ENCODE measurements around the gene GALC. TPM values are rescaled to one million over a fixed set of nuclear protein-coding genes. Genes with fewer than 3 reads are reported as not detected.

The GALC gene
- total RNA-seq, 4 donors from 2014 or later, result 11.8 to 40.2 (median 20.2) TPM

DNA sequence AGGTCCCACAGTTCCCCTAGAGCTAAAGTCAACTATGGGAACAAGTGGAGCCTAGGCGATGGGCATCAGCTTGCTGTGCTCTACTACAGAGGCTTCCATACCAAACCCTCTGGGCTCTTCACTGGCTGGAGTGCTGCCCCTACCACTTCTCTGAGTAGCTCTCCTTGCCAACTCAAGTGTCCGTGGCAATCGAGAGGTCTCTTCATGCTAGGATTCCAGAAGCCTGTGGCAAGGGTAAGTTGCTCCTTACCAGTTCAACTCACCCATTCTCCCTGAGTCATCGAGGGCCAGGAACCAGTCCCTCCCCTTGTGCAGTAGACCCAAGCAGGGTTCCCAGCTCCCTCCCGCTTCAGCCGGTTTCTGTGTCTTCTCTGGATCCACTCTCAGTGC, 76.1 kb downstream of the GALC start:
- Histone ChIP-seq H3K36me3 (no peaks in the 10 kb centered on the region), H3K27ac (no peak overlapping the region), H3K27me3 (no peaks in the 10 kb centered on the region), H3K4me1 (no peaks in the 10 kb centered on the region), H3K9me3 (no peaks in the 10 kb centered on the region), H3K4me3 (no peak overlapping the region)
- TF ChIP-seq, protein P1, sequence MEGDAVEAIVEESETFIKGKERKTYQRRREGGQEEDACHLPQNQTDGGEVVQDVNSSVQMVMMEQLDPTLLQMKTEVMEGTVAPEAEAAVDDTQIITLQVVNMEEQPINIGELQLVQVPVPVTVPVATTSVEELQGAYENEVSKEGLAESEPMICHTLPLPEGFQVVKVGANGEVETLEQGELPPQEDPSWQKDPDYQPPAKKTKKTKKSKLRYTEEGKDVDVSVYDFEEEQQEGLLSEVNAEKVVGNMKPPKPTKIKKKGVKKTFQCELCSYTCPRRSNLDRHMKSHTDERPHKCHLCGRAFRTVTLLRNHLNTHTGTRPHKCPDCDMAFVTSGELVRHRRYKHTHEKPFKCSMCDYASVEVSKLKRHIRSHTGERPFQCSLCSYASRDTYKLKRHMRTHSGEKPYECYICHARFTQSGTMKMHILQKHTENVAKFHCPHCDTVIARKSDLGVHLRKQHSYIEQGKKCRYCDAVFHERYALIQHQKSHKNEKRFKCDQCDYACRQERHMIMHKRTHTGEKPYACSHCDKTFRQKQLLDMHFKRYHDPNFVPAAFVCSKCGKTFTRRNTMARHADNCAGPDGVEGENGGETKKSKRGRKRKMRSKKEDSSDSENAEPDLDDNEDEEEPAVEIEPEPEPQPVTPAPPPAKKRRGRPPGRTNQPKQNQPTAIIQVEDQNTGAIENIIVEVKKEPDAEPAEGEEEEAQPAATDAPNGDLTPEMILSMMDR (IDR thresholded peaks at IDR 0.05), result no peak
- TF ChIP-seq POLR2A (IDR thresholded peaks at IDR 0.05), result no peak
- intact Hi-C loops (cut with DNase I; ENCODE audit: low total_unique reads), result no loop called here
- DNase-seq, result no peak

DNA sequence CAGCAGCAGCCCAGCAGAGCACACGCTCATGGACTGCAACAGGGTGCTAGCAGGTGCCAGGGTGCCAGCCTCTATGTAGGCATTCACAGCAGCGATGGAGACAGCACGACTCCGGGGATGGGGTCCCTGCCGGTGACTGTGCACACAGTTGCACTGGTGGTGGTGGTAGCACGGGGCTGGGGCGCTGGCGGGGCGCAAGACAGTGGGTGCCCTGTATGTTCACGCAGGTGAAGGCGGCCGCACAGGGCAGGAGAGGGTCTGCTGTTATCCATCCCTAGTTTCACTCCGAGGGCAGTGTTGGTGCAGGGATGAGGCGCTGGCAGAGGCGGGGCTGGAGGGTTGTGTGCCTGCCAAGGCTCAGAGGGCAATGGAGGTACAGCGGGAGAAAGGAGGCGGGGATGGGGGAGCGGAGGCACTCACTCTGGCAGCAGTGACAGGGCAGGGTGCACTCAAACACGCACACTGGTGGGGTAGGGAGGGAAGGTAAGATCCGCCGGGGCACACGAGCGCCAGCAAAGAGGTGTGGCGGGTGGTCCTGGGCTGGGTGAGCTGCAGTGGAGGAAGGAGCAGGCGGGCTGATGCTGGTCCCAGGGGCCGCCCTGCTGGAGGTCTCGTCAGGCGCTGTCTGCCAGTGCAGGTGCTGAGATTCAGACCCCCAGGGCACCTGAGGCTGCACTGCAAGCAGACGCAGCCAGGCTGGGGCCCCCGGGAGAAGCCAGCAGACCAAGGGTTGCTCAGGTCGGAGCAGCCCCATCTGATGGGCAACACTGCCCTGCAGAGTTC, 76.7 kb downstream of the GALC start:
- Histone ChIP-seq H3K36me3 (no peaks in the 10 kb centered on the region), H3K4me1 (no peaks in the 10 kb centered on the region), H3K27ac (no peak overlapping the region), H3K4me3 (no peak overlapping the region), H3K27me3 (no peaks in the 10 kb centered on the region), H3K9me3 (no peaks in the 10 kb centered on the region)
- intact Hi-C loops (cut with DNase I; ENCODE audit: low total_unique reads), result no loop called here
- DNase-seq, result no peak
- TF ChIP-seq POLR2A (IDR thresholded peaks at IDR 0.05), result no peak
- TF ChIP-seq, protein P1 (IDR thresholded peaks at IDR 0.05), result no peak

DNA sequence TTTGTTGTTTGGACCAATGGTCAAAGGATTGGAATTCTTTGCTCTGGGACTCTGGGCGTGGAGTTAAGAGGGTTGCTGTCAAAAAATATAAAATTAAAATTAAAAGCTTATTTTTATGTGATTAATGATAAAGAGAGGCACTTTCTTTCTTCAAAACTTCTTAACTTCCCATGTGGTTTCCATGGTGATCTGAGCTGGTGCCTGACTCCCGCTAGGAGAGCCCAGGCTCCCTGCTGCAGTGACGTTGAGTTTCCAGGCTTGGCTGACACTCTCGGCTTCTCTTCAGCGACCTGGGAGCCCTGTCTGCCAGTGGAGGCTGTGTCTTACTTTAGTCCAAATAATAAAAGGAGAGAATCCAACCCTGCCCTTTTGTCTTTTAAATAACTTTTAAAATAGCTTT, 84.4 kb downstream of the GALC start:
- Histone ChIP-seq H3K36me3 (no peaks in the 10 kb centered on the region), H3K9me3 (no peaks in the 10 kb centered on the region), H3K4me1 (no peaks in the 10 kb centered on the region), H3K4me3 (no peak overlapping the region), H3K27ac (no peak overlapping the region), H3K27me3 (no peaks in the 10 kb centered on the region)
- intact Hi-C loops (cut with DNase I; ENCODE audit: low total_unique reads), result no loop called here
- TF ChIP-seq POLR2A (IDR thresholded peaks at IDR 0.05), result no peak
- TF ChIP-seq, protein P1 (IDR thresholded peaks at IDR 0.05), result no peak
- no peak for DNase-seq

DNA sequence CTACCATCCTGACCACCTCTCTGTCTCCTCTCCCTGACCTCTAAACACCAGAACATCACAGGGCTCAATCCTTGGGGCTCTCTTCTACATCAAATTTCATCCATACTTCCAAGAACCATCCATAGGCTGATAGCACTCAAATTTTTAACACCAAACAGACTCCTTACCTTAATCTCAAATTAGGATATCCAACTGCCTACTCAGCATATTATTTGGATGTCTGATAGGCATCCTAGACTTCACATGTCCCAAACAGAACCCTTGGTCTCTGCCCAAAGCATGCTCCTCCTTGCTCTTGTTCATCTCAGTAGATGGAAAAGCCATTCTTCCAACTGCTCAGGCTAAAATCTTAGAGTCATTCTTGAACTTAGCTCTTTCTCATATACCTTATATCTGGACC, 91.3 kb downstream of the GALC start:
- TF ChIP-seq POLR2A (IDR thresholded peaks at IDR 0.05), result no peak
- TF ChIP-seq, protein P1 (IDR thresholded peaks at IDR 0.05), result no peak
- intact Hi-C loops (cut with DNase I; ENCODE audit: low total_unique reads), result no loop called here

DNA sequence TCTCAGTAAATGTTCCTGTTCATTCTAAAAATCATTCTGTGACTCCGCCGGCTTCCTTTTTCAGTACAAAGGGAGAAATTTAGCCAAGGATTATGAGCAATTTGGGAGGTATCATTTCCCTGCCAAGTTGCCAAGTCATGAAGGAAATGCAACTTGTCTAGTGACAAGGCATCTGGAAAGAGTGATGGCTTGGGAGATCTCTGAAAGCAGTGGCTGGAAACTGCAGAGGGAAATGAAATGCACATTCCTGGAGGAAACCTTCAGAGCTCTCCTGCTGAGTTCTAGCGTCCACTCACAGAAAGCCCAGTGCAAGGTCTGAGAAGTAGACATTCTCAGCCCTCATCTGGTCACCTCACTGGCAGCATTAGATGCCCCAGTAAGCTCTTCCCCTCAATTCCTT, 91.7 kb downstream of the GALC start:
- H3K4me1 ChIP-seq, result no peaks in the 10 kb centered on the region
- no peaks in the 10 kb centered on the region for H3K36me3 ChIP-seq
- TF ChIP-seq, protein P1 (IDR thresholded peaks at IDR 0.05), result no peak
- TF ChIP-seq POLR2A (IDR thresholded peaks at IDR 0.05), result no peak
- intact Hi-C loops (cut with DNase I; ENCODE audit: low total_unique reads), result no loop called here
- no peaks in the 10 kb centered on the region for H3K27me3 ChIP-seq
- no peak overlapping the region for H3K4me3 ChIP-seq
- no peak for DNase-seq
- H3K27ac ChIP-seq, result no peak overlapping the region
- no peaks in the 10 kb centered on the region for H3K9me3 ChIP-seq

More for the DNA sequence above, 91.3 kb downstream of the GALC start:
- no peak for DNase-seq
- no peaks in the 10 kb centered on the region for H3K27me3 ChIP-seq
- H3K9me3 ChIP-seq, result no peaks in the 10 kb centered on the region
- H3K27ac ChIP-seq, result no peak overlapping the region
- no peaks in the 10 kb centered on the region for H3K4me1 ChIP-seq
- no peak overlapping the region for H3K4me3 ChIP-seq
- no peaks in the 10 kb centered on the region for H3K36me3 ChIP-seq
